ENCODE results near the gene PODXL2.
A peak's percentile ranks its signal among the peaks of the same experiment; 100 is the strongest.
"Not testable (repeated sequence)": the region's sequence is repeated elsewhere in the genome, so short reads cannot be mapped to it uniquely, and the experiment has no call there.

Gene PODXL2

GRCh38 chr3:127692501-127693335 lies 63.7 kb downstream of the PODXL2 start:
- DNase-seq: no peak

- no peak for DNase-seq
Observed at GRCh38 chr3:127693336-127693843, 64.4 kb downstream of the PODXL2 start.

GRCh38 chr3:127694467-127695215 lies 65.7 kb downstream of the PODXL2 start:
- DNase-seq: no peak

- DNase-seq: peak; percentile 39
Observed at GRCh38 chr3:127697551-127698240, 68.7 kb downstream of the PODXL2 start.

GRCh38 chr3:127698286-127698685 lies 69.3 kb downstream of the PODXL2 start:
- no peak for DNase-seq

DNA sequence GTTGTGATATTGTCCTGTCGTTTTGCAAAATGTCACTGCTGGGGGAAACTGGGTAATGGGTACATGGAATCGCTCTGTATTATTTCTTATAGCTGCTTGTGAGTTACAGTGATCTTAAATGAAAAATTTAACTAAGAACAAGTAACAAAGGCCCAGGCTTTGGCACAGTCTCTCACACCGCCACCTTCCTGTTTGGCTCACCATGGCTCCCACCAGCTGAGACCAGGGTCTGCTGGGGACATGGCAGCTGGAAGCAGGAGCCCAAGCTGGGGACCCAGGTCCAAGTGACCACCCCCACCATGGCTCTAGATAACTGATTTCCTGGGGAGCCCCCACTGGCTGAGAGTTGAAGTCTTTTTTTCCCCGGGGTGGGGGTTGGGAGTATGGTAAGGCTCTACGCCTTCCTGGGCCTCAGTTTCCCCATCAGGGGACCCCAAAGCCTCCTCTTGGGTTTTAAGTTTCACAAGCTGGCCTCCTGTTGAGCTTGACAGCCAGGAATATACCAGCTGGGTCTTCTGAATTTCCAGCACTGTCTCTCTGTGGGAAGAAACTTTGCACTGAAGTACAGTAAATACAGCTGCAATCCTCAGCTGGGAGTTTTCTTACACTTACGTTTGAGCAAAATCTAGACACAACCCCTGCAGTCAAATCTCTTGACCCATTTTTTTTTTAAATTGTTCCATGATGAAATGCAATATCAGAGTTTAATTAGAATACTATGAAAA lies 69.9 kb downstream of the PODXL2 start:
- no peak for DNase-seq

DNA sequence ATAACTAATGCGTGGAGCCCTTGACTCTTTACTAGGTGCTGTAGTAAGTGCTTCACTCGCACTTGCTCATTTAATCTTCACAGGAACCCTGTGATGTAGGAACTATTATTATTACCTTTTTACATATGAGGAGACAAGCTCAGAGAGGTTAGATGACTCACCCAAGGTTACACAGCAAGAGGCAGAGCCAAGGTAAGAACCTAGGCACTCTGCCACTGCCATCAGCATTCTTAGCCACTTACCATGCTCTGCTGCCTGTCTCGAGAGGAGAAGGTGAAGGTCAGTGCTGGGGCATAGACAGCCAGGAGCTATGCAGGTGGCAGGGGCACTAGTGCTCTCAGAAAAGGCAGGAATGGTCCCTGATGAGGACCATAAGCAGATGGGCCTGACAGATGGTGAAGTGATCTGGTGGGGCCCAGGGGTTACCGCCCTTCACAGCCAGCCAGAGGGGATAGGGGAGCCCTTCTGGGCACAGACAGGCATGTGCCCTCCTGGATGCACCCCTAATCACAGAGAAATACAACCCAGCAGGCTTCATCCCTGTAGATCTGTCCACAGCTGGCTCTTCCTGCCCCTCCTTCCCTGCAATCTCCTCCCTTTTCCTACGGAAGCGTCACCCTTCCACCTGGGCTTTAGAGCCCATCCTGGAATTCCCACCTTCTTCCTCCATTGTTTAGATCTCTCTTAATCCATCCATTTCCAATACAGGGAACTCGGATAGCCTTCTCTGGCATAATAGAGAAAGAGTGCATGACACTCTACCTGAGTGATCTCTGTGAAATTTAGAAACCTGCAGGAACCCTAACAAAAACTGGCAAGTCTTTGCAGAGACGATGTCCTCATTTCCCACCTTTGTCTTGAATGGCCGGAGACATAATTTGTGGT lies 70.7 kb downstream of the PODXL2 start:
- no peak for DNase-seq

DNA sequence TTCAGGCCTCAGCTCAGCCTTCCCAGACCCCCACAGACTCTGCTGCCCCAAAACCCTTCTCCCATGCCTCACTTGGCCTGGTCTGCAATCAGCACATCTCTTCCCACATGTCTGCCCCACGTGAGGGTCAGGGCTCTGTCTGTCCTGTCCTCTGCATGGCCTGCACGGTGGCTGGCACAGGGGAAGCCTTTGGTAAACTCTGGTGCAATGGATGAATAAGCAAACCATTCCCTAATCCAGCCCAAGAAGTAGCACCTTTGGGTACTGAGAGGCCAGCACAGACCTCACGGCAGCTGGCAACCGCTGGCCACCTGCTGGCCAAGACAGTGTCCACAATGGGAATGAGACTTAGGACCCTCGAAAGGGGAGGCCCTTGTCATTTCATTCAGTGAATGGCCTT lies 71.4 kb downstream of the PODXL2 start:
- DNase-seq: no peak

- DNase-seq: no peak
Observed at GRCh38 chr3:127701280-127701911, 72.4 kb downstream of the PODXL2 start.

DNA sequence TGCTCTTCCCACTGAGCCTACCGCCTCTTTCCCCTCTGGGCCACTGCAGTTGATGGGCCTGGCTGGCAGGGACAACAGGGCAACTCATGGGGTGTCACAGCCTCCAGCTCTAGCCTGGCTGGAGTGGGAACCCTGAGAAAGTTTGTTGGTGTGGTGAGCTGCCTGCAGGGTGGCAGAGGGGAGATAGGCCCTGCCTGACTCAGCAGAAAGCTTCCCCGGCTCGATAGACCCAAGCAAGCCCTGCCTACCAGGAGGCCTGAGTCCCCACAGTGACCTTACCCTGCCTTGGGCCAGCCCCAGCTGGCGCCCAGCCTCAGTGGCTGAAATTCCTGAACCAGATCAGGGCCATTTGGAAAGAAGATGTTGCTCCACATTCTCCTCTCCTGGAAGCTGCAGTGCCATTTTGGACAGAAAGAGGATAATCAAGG lies 73.2 kb downstream of the PODXL2 start:
- no peak for DNase-seq

- not testable (repeated sequence) for DNase-seq
Observed at GRCh38 chr3:127704840-127705239, 75.9 kb downstream of the PODXL2 start.

GRCh38 chr3:127706312-127706711 lies 77.3 kb downstream of the PODXL2 start:
- DNase-seq: no peak

DNA sequence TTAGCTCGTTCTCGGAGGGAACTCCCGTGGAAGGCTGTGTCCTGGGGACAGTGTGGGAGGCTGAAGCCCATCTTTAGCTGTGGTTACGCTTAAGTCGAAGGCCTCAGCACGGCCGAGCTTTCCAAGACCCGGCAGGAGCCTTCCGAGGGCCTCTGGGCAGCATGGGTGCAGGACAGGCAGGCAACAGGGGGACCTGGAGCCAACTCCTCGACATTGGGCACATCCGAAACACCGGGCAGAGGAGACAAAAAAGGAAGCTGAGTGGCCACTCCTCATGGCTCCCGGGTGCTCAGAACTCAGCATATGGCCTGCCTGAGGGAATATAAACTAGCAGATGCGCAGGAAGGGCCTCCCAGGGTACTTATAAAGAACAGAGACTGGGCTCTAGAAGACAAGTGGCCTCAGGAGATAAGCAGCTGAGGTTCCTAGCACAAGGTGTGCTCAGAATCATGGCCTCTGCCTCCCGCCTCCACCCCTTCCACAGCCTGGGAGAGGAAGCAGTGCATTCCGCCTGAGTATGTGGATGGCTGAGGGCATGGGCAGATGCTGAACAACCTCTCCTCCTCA lies 77.9 kb downstream of the PODXL2 start:
- DNase-seq: no peak

GRCh38 chr3:127707851-127708411 lies 78.9 kb downstream of the PODXL2 start:
- no peak for DNase-seq

DNA sequence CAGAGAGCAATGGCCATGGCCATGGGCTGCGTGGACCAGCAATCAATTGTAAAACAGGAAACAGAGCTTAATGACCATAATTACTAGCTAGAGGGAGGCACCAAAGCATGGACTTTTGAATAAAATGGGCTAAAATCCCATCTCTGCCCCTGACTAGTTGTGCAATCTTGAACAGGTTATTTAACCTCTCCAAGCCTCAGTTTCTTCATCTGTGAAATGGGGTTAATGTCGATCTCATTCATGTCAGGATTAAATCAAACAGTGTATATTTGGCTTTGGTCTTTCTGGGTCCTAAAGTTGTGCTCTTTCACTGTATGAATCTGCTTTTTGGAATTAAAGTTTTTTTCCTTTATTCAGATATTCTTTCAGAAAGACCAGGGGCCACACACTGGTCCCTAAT lies 79.9 kb downstream of the PODXL2 start:
- no peak for DNase-seq

DNA sequence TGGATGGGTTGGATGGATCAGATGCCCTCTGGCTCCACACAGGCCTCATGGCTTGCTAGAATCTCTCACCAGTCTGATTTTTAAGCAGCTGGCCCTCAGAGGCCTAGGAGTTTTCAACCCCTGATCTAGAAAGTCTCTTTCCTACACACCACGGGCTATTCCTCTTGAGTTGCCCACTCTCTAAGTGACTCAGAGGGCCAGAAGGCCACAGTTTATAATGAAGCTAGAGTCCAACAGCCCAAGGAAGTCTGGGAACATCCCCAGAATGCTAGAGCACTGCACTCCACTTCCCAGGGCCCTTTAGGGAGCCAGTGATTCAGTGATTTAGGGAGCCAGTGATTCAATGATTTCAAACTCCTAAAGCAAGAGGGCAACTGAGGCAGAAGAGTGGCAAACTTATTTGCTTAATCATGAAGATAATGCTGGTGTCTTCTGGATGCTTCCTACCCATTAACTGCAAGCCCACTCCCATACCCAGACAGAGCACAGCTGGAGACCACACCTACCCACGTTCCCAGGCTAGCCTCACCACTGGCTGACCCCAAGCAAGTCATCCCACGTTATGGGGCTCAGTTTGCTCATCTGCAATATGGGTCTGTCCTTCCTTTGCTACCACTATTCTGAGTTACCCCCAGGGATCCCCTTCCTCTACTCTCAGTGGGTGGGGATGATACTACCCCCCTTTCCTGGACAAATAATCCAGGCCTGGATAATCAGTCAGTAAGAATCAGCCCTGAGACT lies 80.5 kb downstream of the PODXL2 start:
- no peak for DNase-seq

- DNase-seq: no peak
Observed at GRCh38 chr3:127710155-127710941, 81.4 kb downstream of the PODXL2 start.

DNA sequence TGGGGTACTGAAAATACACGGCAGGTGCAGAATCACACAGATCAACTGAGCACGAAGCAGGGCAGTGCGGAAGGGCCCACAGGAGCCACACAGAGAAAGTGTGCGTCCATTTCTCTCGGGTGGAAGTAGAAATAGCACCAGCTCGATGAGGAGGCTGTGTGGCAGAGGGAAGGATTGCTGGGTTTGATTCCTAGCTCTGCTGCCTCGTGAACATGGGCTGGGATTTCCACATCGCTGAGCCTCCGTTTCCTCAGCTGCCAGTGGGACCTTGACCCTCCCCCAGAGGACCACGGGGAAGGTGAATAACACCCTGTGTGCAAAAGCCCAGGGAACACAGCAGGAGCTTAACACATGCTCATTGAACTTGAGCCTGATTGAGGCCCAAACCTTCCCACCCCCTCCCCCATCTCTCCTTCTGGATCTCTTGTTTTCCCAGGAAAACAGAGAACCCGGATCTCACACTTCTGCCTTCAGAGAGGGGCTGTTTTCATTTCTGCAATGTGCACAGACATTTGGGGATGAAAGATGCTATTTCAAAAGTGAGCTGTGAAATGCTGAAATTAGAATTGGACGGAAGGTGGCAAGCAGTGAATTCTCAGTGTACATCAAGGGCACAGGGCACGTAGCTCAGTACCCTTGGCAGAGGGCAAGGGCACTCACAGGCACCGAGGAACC lies 82.2 kb downstream of the PODXL2 start:
- no peak for DNase-seq
